HEK293 (cell line): ENCODE measurements around the gene OPCML.

ENCODE experiments used
- CTCF ChIA-PET: fragments of 350-600 bp; formaldehyde crosslinking; extraction: SDS; loops from one replicate; lab custom pipeline; 2021; ENCODE audit warnings: antibody characterized with exemption; lab: Yijun Ruan, JAX
- POLR2A ChIA-PET: fragments of 300-600 bp; formaldehyde crosslinking; extraction: SDS; loops from one replicate; lab custom pipeline; 2020; ENCODE audit warnings: antibody characterized with exemption, inconsistent platforms; lab: Yijun Ruan, JAX
- H3K27ac ChIP-seq: fragments of 200-500 bp; sonication (Bioruptor generic); 2 replicates; pipeline ENCODE4 v1.5.1; 2014; ENCODE audit warnings: low read depth, low read length, control low read depth, inconsistent platforms; ENCODE audit errors: extremely low read depth
- H3K36me3 ChIP-seq, 2 experiments: fragments of 200-500 bp in 1 of 2; sonication (Bioruptor generic) in 1 of 2; 1 replicate in 1 of 2; 2 replicates in 1 of 2; pipeline ENCODE4 v1.5.1; 2014 to 2017; ENCODE audit warnings: inconsistent platforms in 2 of 2, low read length in 2 of 2; ENCODE audit not compliant: control insufficient read depth in 2 of 2, insufficient read depth in 1 of 2
- H3K4me1 ChIP-seq: fragments of 200-500 bp; sonication (Bioruptor generic); 2 replicates; pipeline ENCODE4 v1.5.1; 2014; ENCODE audit warnings: mild to moderate bottlenecking, low read length, inconsistent platforms; ENCODE audit not compliant: control insufficient read depth, insufficient read depth
- H3K4me3 ChIP-seq: 2 replicates; pipeline ENCODE4 v1.5.1; 2011; ENCODE audit warnings: low read depth, mild to moderate bottlenecking, control low read depth, low read length, moderate library complexity
- H3K9me3 ChIP-seq: fragments of 200-500 bp; sonication (Bioruptor generic); 2 replicates; pipeline ENCODE4 v1.5.1; 2014; ENCODE audit warnings: low read depth, low read length, inconsistent platforms; ENCODE audit not compliant: control insufficient read depth, insufficient read depth
- HOXA7 ChIP-seq: sonication (generic); formaldehyde crosslinking; IDR thresholded peaks from 2 replicates; pipeline ENCODE4 v1.8.1; 2022; ENCODE audit warnings: missing genetic modification reagents, borderline replicate concordance
- KLF10 ChIP-seq: fragments of 450-650 bp; IDR thresholded peaks from 2 replicates; pipeline ENCODE4 v1.5.1; 2018; ENCODE audit warnings: missing biosample characterization, mild to moderate bottlenecking, missing genetic modification characterization
- REPIN1 ChIP-seq: fragments of 450-650 bp; formaldehyde crosslinking; IDR thresholded peaks from 2 replicates; pipeline ENCODE4 v1.5.1; 2017; ENCODE audit warnings: missing biosample characterization, missing genetic modification characterization, low read depth
- WT1 ChIP-seq: fragments of 450-650 bp; formaldehyde crosslinking; IDR thresholded peaks from 2 replicates; pipeline ENCODE4 v1.5.1; 2016; ENCODE audit warnings: missing biosample characterization, missing genetic modification characterization
- ZBTB1 ChIP-seq: fragments of 450-650 bp; formaldehyde crosslinking; IDR thresholded peaks from 2 replicates; pipeline ENCODE4 v1.5.1; 2016; ENCODE audit warnings: missing biosample characterization, missing genetic modification characterization
- ZIC2 ChIP-seq: fragments of 450-650 bp; formaldehyde crosslinking; IDR thresholded peaks from 2 replicates; pipeline ENCODE4 v1.5.1; 2016; ENCODE audit warnings: missing biosample characterization, missing genetic modification characterization
- ZNF132 ChIP-seq: fragments of 450-650 bp; formaldehyde crosslinking; IDR thresholded peaks from 2 replicates; pipeline ENCODE4 v1.5.1; 2017; ENCODE audit warnings: missing biosample characterization, missing genetic modification characterization, borderline replicate concordance
- ZNF175 ChIP-seq: fragments of 450-650 bp; formaldehyde crosslinking; IDR thresholded peaks from 2 replicates; pipeline ENCODE4 v1.5.1; 2016; ENCODE audit warnings: missing biosample characterization, missing genetic modification characterization
- ZNF19 ChIP-seq: fragments of 450-650 bp; formaldehyde crosslinking; IDR thresholded peaks from 2 replicates; pipeline ENCODE4; 2016; ENCODE audit warnings: missing biosample characterization, missing genetic modification characterization, low read depth
- ZNF221 ChIP-seq: fragments of 450-650 bp; formaldehyde crosslinking; IDR thresholded peaks from 2 replicates; pipeline ENCODE4 v1.5.1; 2017; ENCODE audit warnings: missing biosample characterization, missing genetic modification characterization, borderline replicate concordance
- ZNF223 ChIP-seq: fragments of 450-650 bp; formaldehyde crosslinking; IDR thresholded peaks from 2 replicates; pipeline ENCODE4 v1.5.1; 2016; ENCODE audit warnings: missing biosample characterization, missing genetic modification characterization
- ZNF24 ChIP-seq: fragments of 450-650 bp; formaldehyde crosslinking; IDR thresholded peaks from 2 replicates; pipeline ENCODE4 v1.5.1; 2016; ENCODE audit warnings: missing biosample characterization, missing genetic modification characterization
- ZNF292 ChIP-seq: fragments of 450-650 bp; formaldehyde crosslinking; IDR thresholded peaks from 2 replicates; pipeline ENCODE4 v1.5.1; 2016; ENCODE audit warnings: low read depth, missing biosample characterization, missing genetic modification characterization, borderline replicate concordance
- ZNF416 ChIP-seq: fragments of 450-650 bp; formaldehyde crosslinking; IDR thresholded peaks from 2 replicates; pipeline ENCODE4 v1.5.1; 2016; ENCODE audit warnings: missing biosample characterization, missing genetic modification characterization
- ZNF48 ChIP-seq: fragments of 450-650 bp; formaldehyde crosslinking; IDR thresholded peaks from 2 replicates; pipeline ENCODE4 v1.5.1; 2016; ENCODE audit warnings: missing biosample characterization, missing genetic modification characterization
- ZNF514 ChIP-seq: fragments of 450-650 bp; formaldehyde crosslinking; IDR thresholded peaks from 2 replicates; pipeline ENCODE4 v1.5.1; 2016; ENCODE audit warnings: missing biosample characterization, missing genetic modification characterization
- ZNF558 ChIP-seq: fragments of 450-650 bp; formaldehyde crosslinking; IDR thresholded peaks from 2 replicates; pipeline ENCODE4 v1.5.1; 2016; ENCODE audit warnings: missing biosample characterization, missing genetic modification characterization
- ZNF571 ChIP-seq: fragments of 450-650 bp; formaldehyde crosslinking; IDR thresholded peaks from 2 replicates; pipeline ENCODE4 v1.5.0; 2017; ENCODE audit warnings: missing biosample characterization, missing genetic modification characterization
- ZNF610 ChIP-seq: fragments of 450-650 bp; formaldehyde crosslinking; IDR thresholded peaks from 2 replicates; pipeline ENCODE4 v1.5.1; 2016; ENCODE audit warnings: missing biosample characterization, missing genetic modification characterization, borderline replicate concordance
- ZNF658 ChIP-seq: fragments of 450-650 bp; formaldehyde crosslinking; IDR thresholded peaks from 2 replicates; pipeline ENCODE4; 2016; ENCODE audit warnings: missing biosample characterization, missing genetic modification characterization
- ZNF677 ChIP-seq: fragments of 450-650 bp; IDR thresholded peaks from 2 replicates; pipeline ENCODE4 v1.5.0; 2018; ENCODE audit warnings: missing biosample characterization, mild to moderate bottlenecking, missing genetic modification characterization, moderate library complexity
- ZNF768 ChIP-seq: fragments of 450-650 bp; formaldehyde crosslinking; IDR thresholded peaks from 2 replicates; pipeline ENCODE4 v1.5.1; 2018; ENCODE audit warnings: missing biosample characterization, mild to moderate bottlenecking, missing genetic modification characterization
- ZNF785 ChIP-seq: fragments of 450-650 bp; formaldehyde crosslinking; IDR thresholded peaks from 2 replicates; pipeline ENCODE4 v1.5.1; 2016; ENCODE audit warnings: missing biosample characterization, missing genetic modification characterization
- TF ChIP-seq, protein P1 (sequence below): fragments of 450-650 bp; formaldehyde crosslinking; IDR thresholded peaks from 2 replicates; pipeline ENCODE4 v1.5.1; 2016; ENCODE audit warnings: missing biosample characterization, missing genetic modification characterization
- TF ChIP-seq, protein P2 (sequence below): fragments of 450-650 bp; formaldehyde crosslinking; IDR thresholded peaks from 2 replicates; pipeline ENCODE4 v1.5.1; 2016; ENCODE audit warnings: missing biosample characterization, missing genetic modification characterization, low read depth
- TF ChIP-seq, protein P3 (sequence below): fragments of 450-650 bp; formaldehyde crosslinking; IDR thresholded peaks from 2 replicates; pipeline ENCODE4 v1.5.1; 2016; ENCODE audit warnings: missing biosample characterization, missing genetic modification characterization
- TF ChIP-seq, protein P4 (sequence below): fragments of 450-650 bp; formaldehyde crosslinking; IDR thresholded peaks from 2 replicates; pipeline ENCODE4 v1.5.1; 2017; ENCODE audit warnings: missing biosample characterization, missing genetic modification characterization

Gene OPCML

DNA sequence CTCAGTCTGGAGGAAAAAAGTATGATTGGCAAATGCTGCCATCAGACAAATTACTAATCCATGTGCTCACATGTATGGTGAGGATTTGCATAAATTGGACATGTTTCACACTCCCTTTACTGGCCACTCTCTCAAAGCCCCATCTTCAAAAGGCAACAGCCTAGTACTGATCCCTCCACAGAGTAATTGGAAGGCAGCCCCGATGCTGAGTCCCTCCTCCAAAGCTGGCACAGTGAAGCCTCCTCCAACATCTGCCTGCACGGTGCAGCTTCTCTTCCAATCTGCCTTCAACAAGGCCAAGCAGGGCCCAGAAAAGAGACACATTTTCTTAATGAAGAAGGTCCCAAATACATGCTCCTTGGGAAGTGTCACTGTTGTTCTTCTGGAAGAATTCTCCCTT is 350.6 kb downstream of the OPCML start (continued):
- TF ChIP-seq, protein P1, sequence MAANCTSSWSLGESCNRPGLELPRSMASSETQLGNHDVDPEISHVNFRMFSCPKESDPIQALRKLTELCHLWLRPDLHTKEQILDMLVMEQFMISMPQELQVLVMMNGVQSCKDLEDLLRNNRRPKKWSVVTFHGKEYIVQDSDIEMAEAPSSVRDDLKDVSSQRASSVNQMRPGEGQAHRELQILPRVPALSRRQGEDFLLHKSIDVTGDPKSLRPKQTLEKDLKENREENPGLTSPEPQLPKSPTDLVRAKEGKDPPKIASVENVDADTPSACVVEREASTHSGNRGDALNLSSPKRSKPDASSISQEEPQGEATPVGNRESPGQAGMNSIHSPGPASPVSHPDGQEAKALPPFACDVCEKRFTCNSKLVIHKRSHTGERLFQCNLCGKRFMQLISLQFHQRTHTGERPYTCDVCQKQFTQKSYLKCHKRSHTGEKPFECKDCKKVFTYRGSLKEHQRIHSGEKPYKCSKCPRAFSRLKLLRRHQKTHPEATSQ (tag by site-specific recombination) = no peak

DNA sequence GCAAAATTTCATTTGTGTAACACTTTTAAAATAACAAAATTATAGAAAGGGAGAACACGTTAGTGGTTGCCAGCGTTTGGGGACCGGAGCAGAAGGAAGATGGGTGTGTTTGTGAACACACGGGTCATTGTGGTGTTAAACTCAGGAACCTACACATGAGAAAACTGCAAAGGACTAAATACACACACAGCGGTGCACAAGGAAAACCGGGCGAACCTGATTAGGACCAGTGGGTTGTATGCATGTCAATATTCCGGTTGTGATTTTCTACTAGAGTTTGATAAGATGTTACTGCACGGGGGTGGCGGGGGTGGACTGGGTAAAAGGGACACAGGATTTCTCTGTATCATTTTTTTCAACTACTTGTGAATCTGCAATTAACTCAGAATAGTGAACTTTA is 351.2 kb downstream of the OPCML start:
- H3K4me3 ChIP-seq = no peak overlapping the region
- ChIA-PET CTCF (interaction anchor here (1.1 kb wide), 1 partner anchor 16 kb away, joined by 4 read pairs; no protein-coding TSS in a partner anchor), POLR2A (no interaction called here)
- TF ChIP-seq ZNF677 (tag by site-specific recombination) = no peak
- TF ChIP-seq, protein P1 (tag by site-specific recombination) = no peak
- TF ChIP-seq ZNF558 (tag by site-specific recombination) = no peak
- no peak for TF ChIP-seq ZNF175
- TF ChIP-seq ZNF24 (tag by site-specific recombination) = no peak
- no peak for TF ChIP-seq ZNF132
- TF ChIP-seq ZNF610 = no peak
- no peak for TF ChIP-seq ZNF416 (tag by site-specific recombination)
- TF ChIP-seq, protein P2, sequence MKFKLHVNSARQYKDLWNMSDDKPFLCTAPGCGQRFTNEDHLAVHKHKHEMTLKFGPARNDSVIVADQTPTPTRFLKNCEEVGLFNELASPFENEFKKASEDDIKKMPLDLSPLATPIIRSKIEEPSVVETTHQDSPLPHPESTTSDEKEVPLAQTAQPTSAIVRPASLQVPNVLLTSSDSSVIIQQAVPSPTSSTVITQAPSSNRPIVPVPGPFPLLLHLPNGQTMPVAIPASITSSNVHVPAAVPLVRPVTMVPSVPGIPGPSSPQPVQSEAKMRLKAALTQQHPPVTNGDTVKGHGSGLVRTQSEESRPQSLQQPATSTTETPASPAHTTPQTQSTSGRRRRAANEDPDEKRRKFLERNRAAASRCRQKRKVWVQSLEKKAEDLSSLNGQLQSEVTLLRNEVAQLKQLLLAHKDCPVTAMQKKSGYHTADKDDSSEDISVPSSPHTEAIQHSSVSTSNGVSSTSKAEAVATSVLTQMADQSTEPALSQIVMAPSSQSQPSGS = no peak
- TF ChIP-seq HOXA7 = no peak
- no peak for TF ChIP-seq ZNF48 (tag by site-specific recombination)
- no peak for TF ChIP-seq ZBTB1 (tag by site-specific recombination)
- TF ChIP-seq ZNF785 = no peak
- TF ChIP-seq ZNF19 (tag by site-specific recombination) = no peak
- no peak for TF ChIP-seq ZNF768 (tag by site-specific recombination)
- TF ChIP-seq WT1 (tag by site-specific recombination) = no peak
- no peak for TF ChIP-seq KLF10
- no peak for TF ChIP-seq ZNF221 (tag by site-specific recombination)
- no peak for TF ChIP-seq ZNF514
- TF ChIP-seq ZIC2 (tag by site-specific recombination) = no peak
- no peaks in the 10 kb centered on the region for H3K9me3 ChIP-seq
- H3K4me1 ChIP-seq = no peaks in the 10 kb centered on the region
- H3K27ac ChIP-seq = no peak overlapping the region
- no peaks in the 10 kb centered on the region for H3K36me3 ChIP-seq

DNA sequence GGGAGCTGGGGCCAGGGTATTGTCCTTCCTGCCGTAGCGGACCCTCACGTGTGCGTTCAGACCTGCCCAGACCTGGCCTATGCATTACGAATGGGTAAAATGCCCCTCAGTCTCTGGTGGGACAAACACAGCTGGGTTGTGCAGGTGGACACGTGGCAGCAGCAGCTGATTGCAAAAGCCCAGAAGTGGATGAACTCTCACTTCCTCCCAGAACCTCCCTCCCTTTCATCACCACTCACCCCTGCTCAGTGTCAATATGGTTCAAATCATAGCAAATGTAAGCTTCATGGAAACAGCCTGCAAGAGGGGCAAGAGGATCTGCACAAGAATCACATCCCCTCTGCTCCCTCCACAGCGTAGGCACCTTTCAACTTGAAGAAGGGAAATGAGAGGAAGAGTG is 352.1 kb downstream of the OPCML start:
- no peaks in the 10 kb centered on the region for H3K4me1 ChIP-seq
- no peak overlapping the region for H3K4me3 ChIP-seq
- no peak overlapping the region for H3K27ac ChIP-seq
- H3K9me3 ChIP-seq = no peaks in the 10 kb centered on the region
- CTCF ChIA-PET = interaction anchor here (1.1 kb wide), 1 partner anchor 15 kb away, joined by 4 read pairs; no protein-coding TSS in a partner anchor
- H3K36me3 ChIP-seq = no peaks in the 10 kb centered on the region
- POLR2A ChIA-PET = no interaction called here
- TF ChIP-seq ZNF223 (tag by site-specific recombination) (no peak), ZNF658 (no peak), ZNF292 (tag by site-specific recombination) (no peak), ZNF571 (no peak), REPIN1 (tag by site-specific recombination) (no peak), ZNF19 (tag by site-specific recombination) (no peak)
- TF ChIP-seq, protein P3, sequence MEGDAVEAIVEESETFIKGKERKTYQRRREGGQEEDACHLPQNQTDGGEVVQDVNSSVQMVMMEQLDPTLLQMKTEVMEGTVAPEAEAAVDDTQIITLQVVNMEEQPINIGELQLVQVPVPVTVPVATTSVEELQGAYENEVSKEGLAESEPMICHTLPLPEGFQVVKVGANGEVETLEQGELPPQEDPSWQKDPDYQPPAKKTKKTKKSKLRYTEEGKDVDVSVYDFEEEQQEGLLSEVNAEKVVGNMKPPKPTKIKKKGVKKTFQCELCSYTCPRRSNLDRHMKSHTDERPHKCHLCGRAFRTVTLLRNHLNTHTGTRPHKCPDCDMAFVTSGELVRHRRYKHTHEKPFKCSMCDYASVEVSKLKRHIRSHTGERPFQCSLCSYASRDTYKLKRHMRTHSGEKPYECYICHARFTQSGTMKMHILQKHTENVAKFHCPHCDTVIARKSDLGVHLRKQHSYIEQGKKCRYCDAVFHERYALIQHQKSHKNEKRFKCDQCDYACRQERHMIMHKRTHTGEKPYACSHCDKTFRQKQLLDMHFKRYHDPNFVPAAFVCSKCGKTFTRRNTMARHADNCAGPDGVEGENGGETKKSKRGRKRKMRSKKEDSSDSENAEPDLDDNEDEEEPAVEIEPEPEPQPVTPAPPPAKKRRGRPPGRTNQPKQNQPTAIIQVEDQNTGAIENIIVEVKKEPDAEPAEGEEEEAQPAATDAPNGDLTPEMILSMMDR (tag by site-specific recombination) = no peak
- TF ChIP-seq, protein P4, sequence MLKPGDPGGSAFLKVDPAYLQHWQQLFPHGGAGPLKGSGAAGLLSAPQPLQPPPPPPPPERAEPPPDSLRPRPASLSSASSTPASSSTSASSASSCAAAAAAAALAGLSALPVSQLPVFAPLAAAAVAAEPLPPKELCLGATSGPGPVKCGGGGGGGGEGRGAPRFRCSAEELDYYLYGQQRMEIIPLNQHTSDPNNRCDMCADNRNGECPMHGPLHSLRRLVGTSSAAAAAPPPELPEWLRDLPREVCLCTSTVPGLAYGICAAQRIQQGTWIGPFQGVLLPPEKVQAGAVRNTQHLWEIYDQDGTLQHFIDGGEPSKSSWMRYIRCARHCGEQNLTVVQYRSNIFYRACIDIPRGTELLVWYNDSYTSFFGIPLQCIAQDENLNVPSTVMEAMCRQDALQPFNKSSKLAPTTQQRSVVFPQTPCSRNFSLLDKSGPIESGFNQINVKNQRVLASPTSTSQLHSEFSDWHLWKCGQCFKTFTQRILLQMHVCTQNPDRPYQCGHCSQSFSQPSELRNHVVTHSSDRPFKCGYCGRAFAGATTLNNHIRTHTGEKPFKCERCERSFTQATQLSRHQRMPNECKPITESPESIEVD = no peak
